ENCODE results near the gene HDAC4. TPM values are rescaled to one million over a fixed set of nuclear protein-coding genes. Genes with fewer than 3 reads are reported as not detected.

Gene HDAC4
- polyA plus RNA-seq, 2 of the 4 experiments (the other 2 are of a cell fraction): 8.6 to 10.4 TPM

DNA sequence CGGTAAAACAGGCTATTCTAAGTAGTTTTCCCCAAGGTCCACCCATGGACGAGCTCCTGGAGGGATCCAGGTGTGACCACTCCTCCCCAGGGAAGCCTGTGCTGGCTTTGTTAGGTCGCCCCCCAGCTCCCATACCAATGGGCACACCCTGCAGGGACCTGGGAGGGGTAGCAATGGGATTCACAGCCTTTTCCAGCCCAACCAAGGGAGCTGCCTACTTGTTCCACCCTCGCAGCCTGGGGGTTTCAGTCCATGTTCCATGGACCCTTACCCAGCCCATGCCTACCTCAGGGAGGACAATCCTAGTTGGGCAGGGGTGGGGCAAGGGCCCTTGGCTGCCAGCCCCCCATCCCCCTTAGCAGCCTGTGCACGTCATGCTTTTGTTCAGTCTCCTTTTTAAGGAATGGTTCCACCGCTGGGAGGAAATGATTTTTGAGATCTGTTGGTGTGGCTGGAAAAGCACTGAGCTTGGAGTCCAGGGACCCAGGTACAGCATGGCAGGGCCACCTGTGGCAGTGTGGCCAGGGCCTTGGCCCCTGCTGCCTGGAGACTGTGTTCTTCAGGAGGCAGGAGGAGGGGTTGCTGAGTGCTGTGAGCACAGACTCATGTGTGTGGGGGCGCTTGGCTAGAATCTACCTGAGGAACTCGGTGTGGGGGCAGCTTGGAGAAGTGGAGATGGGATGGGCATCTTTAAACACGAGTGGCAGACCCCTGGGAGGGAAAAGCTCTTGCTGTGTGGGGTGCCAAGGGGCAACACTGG is 386.2 kb downstream of the HDAC4 start:
- Histone ChIP-seq H3K27ac (no peak overlapping the region), H3K4me2 (no peak overlapping the region), H3K4me3 (no peak overlapping the region), H3K9me3 (no peaks in the 10 kb centered on the region), H3K4me1 (no peaks in the 10 kb centered on the region)
- ChIA-PET CTCF (interaction anchor here (0.7 to 1.5 kb wide), 2 partner anchors 10 to 294 kb away, joined by 3 read pairs; no protein-coding TSS in a partner anchor), POLR2A (no interaction called here)
- TF ChIP-seq NPAS2 (CRISPR knock-in tag; IDR thresholded peaks at IDR 0.05; ENCODE audit: borderline replicate concordance) (no peak), ZC3H11A (IDR thresholded peaks at IDR 0.05) (no peak), NFE2L2 (conservative IDR thresholded peaks at IDR 0.05; ENCODE audit: low read length) (no peak), FOSL2 (IDR thresholded peaks at IDR 0.05) (no peak), FOSL2 (CRISPR knock-in tag; IDR thresholded peaks at IDR 0.05) (no peak), JUNB (IDR thresholded peaks at IDR 0.05) (no peak), POLR2A (IDR thresholded peaks at IDR 0.05; ENCODE audit: low read length) (no peak), BHLHE40 (IDR thresholded peaks at IDR 0.05; ENCODE audit: low read depth, low read length) (no peak), ZSCAN20 (CRISPR knock-in tag; IDR thresholded peaks at IDR 0.05) (no peak), JUN (IDR thresholded peaks at IDR 0.05) (no peak), FOSB (CRISPR knock-in tag; IDR thresholded peaks at IDR 0.05) (no peak)
- TF ChIP-seq, protein P1, sequence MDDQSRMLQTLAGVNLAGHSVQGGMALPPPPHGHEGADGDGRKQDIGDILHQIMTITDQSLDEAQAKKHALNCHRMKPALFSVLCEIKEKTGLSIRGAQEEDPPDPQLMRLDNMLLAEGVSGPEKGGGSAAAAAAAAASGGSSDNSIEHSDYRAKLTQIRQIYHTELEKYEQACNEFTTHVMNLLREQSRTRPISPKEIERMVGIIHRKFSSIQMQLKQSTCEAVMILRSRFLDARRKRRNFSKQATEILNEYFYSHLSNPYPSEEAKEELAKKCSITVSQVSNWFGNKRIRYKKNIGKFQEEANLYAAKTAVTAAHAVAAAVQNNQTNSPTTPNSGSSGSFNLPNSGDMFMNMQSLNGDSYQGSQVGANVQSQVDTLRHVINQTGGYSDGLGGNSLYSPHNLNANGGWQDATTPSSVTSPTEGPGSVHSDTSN (IDR thresholded peaks at IDR 0.05): no peak
- TF ChIP-seq, protein P2, sequence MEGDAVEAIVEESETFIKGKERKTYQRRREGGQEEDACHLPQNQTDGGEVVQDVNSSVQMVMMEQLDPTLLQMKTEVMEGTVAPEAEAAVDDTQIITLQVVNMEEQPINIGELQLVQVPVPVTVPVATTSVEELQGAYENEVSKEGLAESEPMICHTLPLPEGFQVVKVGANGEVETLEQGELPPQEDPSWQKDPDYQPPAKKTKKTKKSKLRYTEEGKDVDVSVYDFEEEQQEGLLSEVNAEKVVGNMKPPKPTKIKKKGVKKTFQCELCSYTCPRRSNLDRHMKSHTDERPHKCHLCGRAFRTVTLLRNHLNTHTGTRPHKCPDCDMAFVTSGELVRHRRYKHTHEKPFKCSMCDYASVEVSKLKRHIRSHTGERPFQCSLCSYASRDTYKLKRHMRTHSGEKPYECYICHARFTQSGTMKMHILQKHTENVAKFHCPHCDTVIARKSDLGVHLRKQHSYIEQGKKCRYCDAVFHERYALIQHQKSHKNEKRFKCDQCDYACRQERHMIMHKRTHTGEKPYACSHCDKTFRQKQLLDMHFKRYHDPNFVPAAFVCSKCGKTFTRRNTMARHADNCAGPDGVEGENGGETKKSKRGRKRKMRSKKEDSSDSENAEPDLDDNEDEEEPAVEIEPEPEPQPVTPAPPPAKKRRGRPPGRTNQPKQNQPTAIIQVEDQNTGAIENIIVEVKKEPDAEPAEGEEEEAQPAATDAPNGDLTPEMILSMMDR (IDR thresholded peaks at IDR 0.05): no peak
- WGBS (ENCODE audit: missing lambda C conversion rate): 30% methylated on average over 6 of the region's 9 CpGs
- no peak for DNase-seq (ENCODE audit: low read depth in 1 of 2, low spot score in 1 of 2)
- FAIRE-seq: no peak
- ATAC-seq: no peak

DNA sequence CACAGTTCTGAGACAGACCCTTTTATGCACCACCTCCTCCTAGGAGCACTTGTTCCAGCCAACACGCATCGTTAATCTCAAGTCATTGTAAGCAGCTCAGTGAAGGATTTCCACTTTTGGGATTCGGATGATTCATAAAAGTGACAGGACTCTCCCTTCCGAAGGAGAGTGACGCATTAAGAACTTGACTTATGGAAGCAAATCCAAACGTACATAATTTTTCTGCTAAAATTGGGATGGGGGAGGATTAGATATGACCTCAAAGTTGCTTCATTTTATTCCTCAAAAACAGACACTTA is 387.2 kb downstream of the HDAC4 start:
- no peak for TF ChIP-seq NPAS2 (CRISPR knock-in tag; IDR thresholded peaks at IDR 0.05; ENCODE audit: borderline replicate concordance)
- no peak for TF ChIP-seq ZNF302 (CRISPR knock-in tag; IDR thresholded peaks at IDR 0.05)
- TF ChIP-seq RARB (CRISPR knock-in tag; IDR thresholded peaks at IDR 0.05): no peak
- TF ChIP-seq CEBPB (IDR thresholded peaks at IDR 0.05): no peak
- TF ChIP-seq HOXA7 (CRISPR knock-in tag; IDR thresholded peaks at IDR 0.05): no peak
- TF ChIP-seq, protein P3, sequence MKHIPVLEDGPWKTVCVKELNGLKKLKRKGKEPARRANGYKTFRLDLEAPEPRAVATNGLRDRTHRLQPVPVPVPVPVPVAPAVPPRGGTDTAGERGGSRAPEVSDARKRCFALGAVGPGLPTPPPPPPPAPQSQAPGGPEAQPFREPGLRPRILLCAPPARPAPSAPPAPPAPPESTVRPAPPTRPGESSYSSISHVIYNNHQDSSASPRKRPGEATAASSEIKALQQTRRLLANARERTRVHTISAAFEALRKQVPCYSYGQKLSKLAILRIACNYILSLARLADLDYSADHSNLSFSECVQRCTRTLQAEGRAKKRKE (CRISPR knock-in tag; IDR thresholded peaks at IDR 0.05; ENCODE audit: low read depth): no peak
- TF ChIP-seq, protein P4, sequence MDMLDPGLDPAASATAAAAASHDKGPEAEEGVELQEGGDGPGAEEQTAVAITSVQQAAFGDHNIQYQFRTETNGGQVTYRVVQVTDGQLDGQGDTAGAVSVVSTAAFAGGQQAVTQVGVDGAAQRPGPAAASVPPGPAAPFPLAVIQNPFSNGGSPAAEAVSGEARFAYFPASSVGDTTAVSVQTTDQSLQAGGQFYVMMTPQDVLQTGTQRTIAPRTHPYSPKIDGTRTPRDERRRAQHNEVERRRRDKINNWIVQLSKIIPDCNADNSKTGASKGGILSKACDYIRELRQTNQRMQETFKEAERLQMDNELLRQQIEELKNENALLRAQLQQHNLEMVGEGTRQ (IDR thresholded peaks at IDR 0.05): no peak
- TF ChIP-seq MAFK (IDR thresholded peaks at IDR 0.05; ENCODE audit: partially characterized antibody): no peak
- TF ChIP-seq RAD21 (conservative IDR thresholded peaks at IDR 0.05 in 1 of 2, IDR thresholded peaks at IDR 0.05 in 1 of 2): no peak
- no peak for TF ChIP-seq HEYL (CRISPR knock-in tag; IDR thresholded peaks at IDR 0.05)
- no peak for TF ChIP-seq BHLHE40 (IDR thresholded peaks at IDR 0.05; ENCODE audit: low read depth, low read length)
- no peak for TF ChIP-seq EHMT2 (IDR thresholded peaks at IDR 0.05; ENCODE audit: low read depth)
- TF ChIP-seq, protein P5, sequence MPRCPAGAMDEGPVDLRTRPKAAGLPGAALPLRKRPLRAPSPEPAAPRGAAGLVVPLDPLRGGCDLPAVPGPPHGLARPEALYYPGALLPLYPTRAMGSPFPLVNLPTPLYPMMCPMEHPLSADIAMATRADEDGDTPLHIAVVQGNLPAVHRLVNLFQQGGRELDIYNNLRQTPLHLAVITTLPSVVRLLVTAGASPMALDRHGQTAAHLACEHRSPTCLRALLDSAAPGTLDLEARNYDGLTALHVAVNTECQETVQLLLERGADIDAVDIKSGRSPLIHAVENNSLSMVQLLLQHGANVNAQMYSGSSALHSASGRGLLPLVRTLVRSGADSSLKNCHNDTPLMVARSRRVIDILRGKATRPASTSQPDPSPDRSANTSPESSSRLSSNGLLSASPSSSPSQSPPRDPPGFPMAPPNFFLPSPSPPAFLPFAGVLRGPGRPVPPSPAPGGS (IDR thresholded peaks at IDR 0.05): no peak
- TF ChIP-seq, protein P6, sequence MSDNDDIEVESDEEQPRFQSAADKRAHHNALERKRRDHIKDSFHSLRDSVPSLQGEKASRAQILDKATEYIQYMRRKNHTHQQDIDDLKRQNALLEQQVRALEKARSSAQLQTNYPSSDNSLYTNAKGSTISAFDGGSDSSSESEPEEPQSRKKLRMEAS (IDR thresholded peaks at IDR 0.05): no peak
- TF ChIP-seq ESRRA (IDR thresholded peaks at IDR 0.05; ENCODE audit: borderline replicate concordance, low read length): no peak
- TF ChIP-seq ZC3H11A (IDR thresholded peaks at IDR 0.05): no peak
- Histone ChIP-seq H3K4me3 (no peak overlapping the region), H3K4me2 (no peak overlapping the region), H3K27ac (no peak overlapping the region), H3K4me1 (no peaks in the 10 kb centered on the region), H3K9me3 (no peaks in the 10 kb centered on the region)
- DNase-seq (ENCODE audit: low read depth in 1 of 2, low spot score in 1 of 2) (no peak), FAIRE-seq (no peak), ATAC-seq (no peak)
- POLR2A ChIA-PET: no interaction called here
- CTCF ChIA-PET: interaction anchor here (0.6 to 1.5 kb wide), 4 partner anchors 8 to 293 kb away, joined by 3 to 7 read pairs (median 3); no protein-coding TSS in a partner anchor
- WGBS (ENCODE audit: missing lambda C conversion rate): 73% methylated on average over 6 of the region's 6 CpGs

Data from A549 (cell line).